Lower leg skin (tissue), 4 donors: ENCODE measurements around the gene SRGAP1. TPM values are rescaled to one million over a fixed set of nuclear protein-coding genes. Genes with fewer than 3 reads are reported as not detected.

ENCODE experiments used
- DNase-seq, 2 donors: peaks; one replicate each; pipeline ENCODE4 v3.0.0-alpha.2; 2019; ENCODE audit warnings: low spot score in 2 of 2
- H3K4me3 ChIP-seq: fragments of 200-600 bp; sonication (generic); 2 replicates; pipeline ENCODE4 v1.5.1; 2017; ENCODE audit warnings: mild to moderate bottlenecking, low read depth; ENCODE audit not compliant: poor library complexity, severe bottlenecking
- CTCF ChIP-seq, 3 donors: fragments of 450-650 bp; IDR thresholded peaks; one replicate each; pipeline ENCODE4 v1.5.1; 2016; ENCODE audit warnings: antibody characterized with exemption in 3 of 3, mild to moderate bottlenecking in 3 of 3, moderate library complexity in 2 of 3
- POLR2A ChIP-seq, 2 donors: fragments of 450-650 bp; IDR thresholded peaks; one replicate each; pipeline ENCODE4 v1.6.1; 2016 to 2017; ENCODE audit warnings: antibody characterized with exemption in 2 of 2, mild to moderate bottlenecking in 1 of 2, moderate library complexity in 1 of 2
- whole genome bisulfite sequencing, 2 donors: methylation state at CpG; one replicate each; pipeline ENCODE4 v1.1.5; 2018; 5-methylcytosine and 5-hydroxymethylcytosine counted together
- intact Hi-C: fragments of 100-400 bp; cut with DNase I; formaldehyde crosslinking; loops from one replicate; pipeline ENCODE4 v1.15.0; 2023; ENCODE audit warnings: low total_unique reads
- total RNA-seq, 4 donors: library from RNA; depleted of rRNA; stranded (reverse); fragments of >200 nt; gene quantifications; one replicate each; pipeline ENCODE4 v1.1.0, GENCODE V29; 2016

Gene SRGAP1
- total RNA-seq, 4 donors from 2014 or later: 1.3 to 6.0 (median 1.7) TPM

GRCh38 chr12:63864454-63864706 is 19.9 kb downstream of the SRGAP1 start:
- no peak overlapping the region for H3K4me3 ChIP-seq
- no peak for DNase-seq
- intact Hi-C loops: no loop called here

GRCh38 chr12:63865448-63865847 is 20.9 kb downstream of the SRGAP1 start:
- intact Hi-C loops: no loop called here
- H3K4me3 ChIP-seq: no peak overlapping the region
- DNase-seq: no peak
- no peak for TF ChIP-seq CTCF (IDR thresholded peaks at IDR 0.05)
- no peak for TF ChIP-seq POLR2A (IDR thresholded peaks at IDR 0.05)
- WGBS, 2 donors: 89 to 92% methylated on average over 8 of the region's 8 CpGs

More at GRCh38 chr12:63864454-63864706, 19.9 kb downstream of the SRGAP1 start:
- no peak for TF ChIP-seq POLR2A (IDR thresholded peaks at IDR 0.05)
- TF ChIP-seq CTCF (IDR thresholded peaks at IDR 0.05): no peak

- no peak for TF ChIP-seq CTCF (IDR thresholded peaks at IDR 0.05)
- no peak overlapping the region for H3K4me3 ChIP-seq
- DNase-seq: no peak
- WGBS, 2 donors: 96 to 97% methylated on average over 3 of the region's 3 CpGs
- intact Hi-C loops: no loop called here
Measured at GRCh38 chr12:63867053-63867452, 22.6 kb downstream of the SRGAP1 start.

- H3K4me3 ChIP-seq: no peak overlapping the region
- no peak for DNase-seq
- intact Hi-C loops: no loop called here
- TF ChIP-seq CTCF (IDR thresholded peaks at IDR 0.05) (no peak), POLR2A (IDR thresholded peaks at IDR 0.05) (no peak)
- WGBS, 2 donors: 81 to 86% methylated on average over 1 of the region's 1 CpG
Measured at GRCh38 chr12:63869656-63870055, 25.2 kb downstream of the SRGAP1 start.

GRCh38 chr12:63870838-63871237 is 26.3 kb downstream of the SRGAP1 start:
- intact Hi-C loops: no loop called here
- TF ChIP-seq POLR2A (IDR thresholded peaks at IDR 0.05): no peak
- TF ChIP-seq CTCF (IDR thresholded peaks at IDR 0.05): no peak
- no peak overlapping the region for H3K4me3 ChIP-seq
- DNase-seq: no peak
- 82 to 96% methylated on average over 4 of the region's 4 CpGs for WGBS, 2 donors

GRCh38 chr12:63874897-63875480 is 30.5 kb downstream of the SRGAP1 start:
- intact Hi-C loops: no loop called here
- TF ChIP-seq CTCF (IDR thresholded peaks at IDR 0.05): no peak
- TF ChIP-seq POLR2A (IDR thresholded peaks at IDR 0.05): no peak
- no peak for DNase-seq
- WGBS, 2 donors: 82 to 85% methylated on average over 3 of the region's 3 CpGs
- H3K4me3 ChIP-seq: no peak overlapping the region
